Astrocyte (in vitro differentiated cells and primary cell): Measurements from ENCODE around the gene SHISA9. TPM values are rescaled to one million over a fixed set of nuclear protein-coding genes. Genes with fewer than 3 reads are reported as not detected.

Experiments used
- DNase-seq: peaks from one replicate; pipeline ENCODE4 v3.0.0-alpha.2; 2010; ENCODE audit warnings: low read depth
- FAIRE-seq: peaks from 2 replicates; lab custom pipeline; 2011; peaks lifted over from hg19 to GRCh38; lab: Jason Lieb, UNC
- H2AFZ ChIP-seq: 2 replicates; pipeline ENCODE4 v1.6.0; 2012; ENCODE audit warnings: low read depth, low read length, inconsistent platforms
- H3K27ac ChIP-seq: 2 replicates; pipeline ENCODE4 v1.5.1; 2011; ENCODE audit warnings: low read depth, low read length, inconsistent platforms
- H3K27me3 ChIP-seq: 2 replicates; pipeline ENCODE4 v1.6.0; 2011; ENCODE audit warnings: low read length, inconsistent platforms; ENCODE audit not compliant: insufficient read depth
- H3K36me3 ChIP-seq: 2 replicates; pipeline ENCODE4 v1.5.1; 2011; ENCODE audit warnings: low read length, inconsistent platforms; ENCODE audit not compliant: insufficient read depth
- H3K4me1 ChIP-seq: 2 replicates; pipeline ENCODE4 v1.5.1; 2011; ENCODE audit warnings: low read length, inconsistent platforms; ENCODE audit not compliant: insufficient read depth
- H3K4me2 ChIP-seq: 2 replicates; pipeline ENCODE4 v1.6.0; 2012; ENCODE audit warnings: low read length, inconsistent platforms
- H3K4me3 ChIP-seq: 2 replicates; pipeline ENCODE4 v1.5.1; 2011; ENCODE audit warnings: low read depth, mild to moderate bottlenecking, low read length, inconsistent platforms; ENCODE audit not compliant: insufficient read depth
- H3K79me2 ChIP-seq: 2 replicates; pipeline ENCODE4 v1.6.0; 2012; ENCODE audit warnings: mild to moderate bottlenecking, low read length, inconsistent platforms; ENCODE audit not compliant: insufficient read depth
- H3K9ac ChIP-seq: 2 replicates; pipeline ENCODE4 v1.6.0; 2012; ENCODE audit warnings: mild to moderate bottlenecking, low read length, inconsistent platforms
- H3K9me3 ChIP-seq: 2 replicates; pipeline ENCODE4 v1.5.1; 2012; ENCODE audit warnings: low read depth, mild to moderate bottlenecking, low read length, inconsistent platforms; ENCODE audit not compliant: insufficient read depth
- H4K20me1 ChIP-seq: 2 replicates; pipeline ENCODE4 v1.6.0; 2012; ENCODE audit warnings: low read length, inconsistent platforms; ENCODE audit not compliant: insufficient read depth
- H3K27ac Mint-ChIP-seq: one replicate; pipeline ENCODE4 v1.8.0; 2021; ENCODE audit warnings: mild to moderate bottlenecking, mixed read lengths; ENCODE audit not compliant: unreplicated experiment
- H3K27me3 Mint-ChIP-seq: one replicate; pipeline ENCODE4 v1.8.0; 2021; ENCODE audit warnings: low read depth, mixed read lengths; ENCODE audit not compliant: unreplicated experiment
- H3K36me3 Mint-ChIP-seq: one replicate; pipeline ENCODE4 v1.8.0; 2021; ENCODE audit warnings: low read depth, mixed read lengths; ENCODE audit not compliant: unreplicated experiment
- H3K4me1 Mint-ChIP-seq: one replicate; pipeline ENCODE4 v1.8.0; 2021; ENCODE audit warnings: low read depth, mixed read lengths; ENCODE audit not compliant: unreplicated experiment
- H3K4me3 Mint-ChIP-seq: one replicate; pipeline ENCODE4 v1.8.0; 2021; ENCODE audit warnings: mild to moderate bottlenecking, moderate library complexity, mixed read lengths; ENCODE audit not compliant: unreplicated experiment
- H3K9me3 Mint-ChIP-seq: one replicate; pipeline ENCODE4 v1.8.0; 2021; ENCODE audit warnings: mild to moderate bottlenecking, mixed read lengths; ENCODE audit not compliant: unreplicated experiment
- CTCF ChIP-seq: IDR thresholded peaks from 2 replicates; pipeline ENCODE4 v1.5.1; 2011; ENCODE audit warnings: low read depth, mild to moderate bottlenecking, inconsistent platforms, low read length, moderate library complexity; ENCODE audit not compliant: insufficient read depth
- EZH2 ChIP-seq: IDR thresholded peaks from 2 replicates; pipeline ENCODE4 v1.6.1; 2012; ENCODE audit warnings: mild to moderate bottlenecking, low read length, inconsistent platforms; ENCODE audit not compliant: insufficient read depth
- total RNA-seq: library from RNA; stranded (reverse); gene quantifications from 2 replicates; pipeline ENCODE4 v1.2.1, GENCODE V29; 2021

Gene SHISA9
- total RNA-seq, 1 donor from 2014 or later, result 73.0 TPM

- TF ChIP-seq EZH2 (no peak), CTCF (no peak)
- Histone ChIP-seq H4K20me1 (no peaks in the 10 kb centered on the region), H3K4me2 (no peak overlapping the region), H3K79me2 (no peaks in the 10 kb centered on the region), H3K36me3 (no peaks in the 10 kb centered on the region), H3K27me3 (no peaks in the 10 kb centered on the region), H3K9ac (no peak overlapping the region), H3K4me3 (no peak overlapping the region), H3K27ac (no peak overlapping the region), H3K4me1 (no peaks in the 10 kb centered on the region), H2AFZ (no peak overlapping the region), H3K9me3 (no peaks in the 10 kb centered on the region)
- H3K4me1 Mint-ChIP-seq, result peaks cover 17% of the 10 kb centered on the region
- no peak for FAIRE-seq
- H3K27ac Mint-ChIP-seq, result no peak overlapping the region
- no peaks in the 10 kb centered on the region for H3K9me3 Mint-ChIP-seq
- no peaks in the 10 kb centered on the region for H3K36me3 Mint-ChIP-seq
- no peaks in the 10 kb centered on the region for H3K27me3 Mint-ChIP-seq
- H3K4me3 Mint-ChIP-seq, result no peak overlapping the region
- DNase-seq, result no peak
Measured at GRCh38 chr16:13012601-13013000, 111.2 kb downstream of the SHISA9 start.

- Histone ChIP-seq H3K9me3 (no peaks in the 10 kb centered on the region), H3K27me3 (no peaks in the 10 kb centered on the region), H3K27ac (no peak overlapping the region), H4K20me1 (no peaks in the 10 kb centered on the region), H3K4me2 (no peak overlapping the region), H3K4me3 (no peak overlapping the region), H2AFZ (no peak overlapping the region), H3K4me1 (no peaks in the 10 kb centered on the region), H3K9ac (no peak overlapping the region), H3K36me3 (no peaks in the 10 kb centered on the region), H3K79me2 (no peaks in the 10 kb centered on the region)
- H3K9me3 Mint-ChIP-seq, result no peaks in the 10 kb centered on the region
- H3K4me3 Mint-ChIP-seq, result no peak overlapping the region
- TF ChIP-seq CTCF (no peak), EZH2 (no peak)
- DNase-seq, result no peak
- no peak for FAIRE-seq
- no peaks in the 10 kb centered on the region for H3K36me3 Mint-ChIP-seq
- H3K4me1 Mint-ChIP-seq, result peaks cover 17% of the 10 kb centered on the region
- no peaks in the 10 kb centered on the region for H3K27me3 Mint-ChIP-seq
- H3K27ac Mint-ChIP-seq, result no peak overlapping the region
Measured at GRCh38 chr16:13013043-13013442, 111.6 kb downstream of the SHISA9 start.

GRCh38 chr16:13014476-13014875, 113.1 kb downstream of the SHISA9 start:
- no peaks in the 10 kb centered on the region for H3K9me3 ChIP-seq
- Mint-ChIP-seq H3K27me3 (no peaks in the 10 kb centered on the region), H3K4me3 (no peak overlapping the region), H3K27ac (no peak overlapping the region), H3K36me3 (peaks cover 2% of the 10 kb centered on the region), H3K9me3 (no peaks in the 10 kb centered on the region), H3K4me1 (peaks cover 17% of the 10 kb centered on the region)
- no peak overlapping the region for H3K9ac ChIP-seq
- FAIRE-seq, result no peak
- no peak overlapping the region for H2AFZ ChIP-seq
- H3K4me3 ChIP-seq, result no peak overlapping the region
- H3K36me3 ChIP-seq, result no peaks in the 10 kb centered on the region
- H4K20me1 ChIP-seq, result no peaks in the 10 kb centered on the region
- H3K27me3 ChIP-seq, result no peaks in the 10 kb centered on the region
- H3K4me2 ChIP-seq, result no peak overlapping the region
- TF ChIP-seq CTCF, result no peak
- no peak for TF ChIP-seq EZH2
- no peaks in the 10 kb centered on the region for H3K79me2 ChIP-seq
- H3K27ac ChIP-seq, result no peak overlapping the region
- H3K4me1 ChIP-seq, result no peaks in the 10 kb centered on the region
- no peak for DNase-seq
